ENCODE measurements around the gene KCNK4. TPM values are rescaled to one million over a fixed set of nuclear protein-coding genes. Genes with fewer than 3 reads are reported as not detected.

Gene KCNK4
- total RNA-seq, 2 experiments from 2014 or later, result not detected

DNA sequence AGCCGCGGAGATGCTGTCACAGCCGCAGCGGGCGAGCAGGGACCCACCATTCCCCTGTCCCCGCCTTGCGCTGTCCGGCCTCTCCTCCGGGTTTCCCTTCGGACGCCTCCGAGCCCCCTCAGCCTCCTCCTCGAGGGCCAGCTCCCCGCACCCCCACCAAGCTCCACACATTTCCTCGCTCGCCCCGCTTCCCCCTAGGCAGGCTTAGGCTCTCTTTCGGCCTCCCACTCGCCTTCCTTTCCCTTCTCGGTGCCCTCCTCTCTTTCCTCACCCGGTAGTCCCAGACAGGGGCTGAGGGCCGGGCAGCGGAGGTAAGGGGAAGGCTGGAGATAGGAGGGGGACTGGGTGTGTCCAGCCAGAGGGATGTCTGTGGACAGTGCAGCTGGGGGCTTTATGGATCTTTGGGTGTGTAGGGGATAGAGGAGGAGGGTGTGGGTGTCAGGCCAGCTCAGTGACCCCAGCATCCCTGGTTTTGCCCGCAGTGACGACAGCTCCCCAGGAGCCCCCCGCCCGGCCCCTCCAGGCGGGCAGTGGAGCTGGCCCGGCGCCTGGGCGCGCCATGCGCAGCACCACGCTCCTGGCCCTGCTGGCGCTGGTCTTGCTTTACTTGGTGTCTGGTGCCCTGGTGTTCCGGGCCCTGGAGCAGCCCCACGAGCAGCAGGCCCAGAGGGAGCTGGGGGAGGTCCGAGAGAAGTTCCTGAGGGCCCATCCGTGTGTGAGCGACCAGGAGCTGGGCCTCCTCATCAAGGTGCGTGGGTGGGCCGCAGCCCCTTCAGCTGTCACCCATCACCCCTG is 1.6 kb downstream of the KCNK4 start:
- DNase-seq (no peak), ATAC-seq (ENCODE audit: low read depth) (no peak)
- H3K4me1 Mint-ChIP-seq, result peaks cover 2% of the 10 kb centered on the region
- H3K36me3 Mint-ChIP-seq, result no peaks in the 10 kb centered on the region
- peak overlapping the region; percentile 54 for H3K4me3 Mint-ChIP-seq
- POLR2A ChIA-PET, result interaction anchor here (0.5 to 1.2 kb wide), 3 partner anchors 21 to 56 kb away, joined by 3 to 6 read pairs (median 3); no protein-coding TSS in a partner anchor
- peaks cover 66% of the 10 kb centered on the region for H3K27me3 Mint-ChIP-seq
- no peaks in the 10 kb centered on the region for H3K9me3 Mint-ChIP-seq
- H3K27ac Mint-ChIP-seq, result no peak overlapping the region

DNA sequence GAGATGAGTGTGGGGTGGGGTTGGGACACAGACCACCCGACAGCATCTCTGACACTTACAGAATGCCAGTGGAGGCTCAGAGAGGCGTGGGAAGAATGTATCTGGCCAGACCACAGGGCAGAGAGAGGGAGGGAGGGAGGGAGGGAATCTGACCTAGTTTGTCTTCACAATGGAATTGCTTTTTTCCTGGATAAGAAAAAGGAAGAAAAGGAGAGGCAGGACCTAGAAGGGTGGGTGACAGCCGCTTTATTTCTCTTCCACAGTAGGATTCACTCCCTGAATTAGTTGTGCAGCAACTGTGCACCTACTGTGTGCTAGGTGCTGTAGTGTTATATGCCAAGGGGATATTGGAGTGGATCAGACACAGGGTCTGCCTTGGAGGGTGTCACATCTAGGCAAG is 3.7 kb downstream of the KCNK4 start:
- DNase-seq, result no peak
- H3K27me3 Mint-ChIP-seq, result peaks cover 83% of the 10 kb centered on the region
- no peak overlapping the region for H3K27ac Mint-ChIP-seq

DNA sequence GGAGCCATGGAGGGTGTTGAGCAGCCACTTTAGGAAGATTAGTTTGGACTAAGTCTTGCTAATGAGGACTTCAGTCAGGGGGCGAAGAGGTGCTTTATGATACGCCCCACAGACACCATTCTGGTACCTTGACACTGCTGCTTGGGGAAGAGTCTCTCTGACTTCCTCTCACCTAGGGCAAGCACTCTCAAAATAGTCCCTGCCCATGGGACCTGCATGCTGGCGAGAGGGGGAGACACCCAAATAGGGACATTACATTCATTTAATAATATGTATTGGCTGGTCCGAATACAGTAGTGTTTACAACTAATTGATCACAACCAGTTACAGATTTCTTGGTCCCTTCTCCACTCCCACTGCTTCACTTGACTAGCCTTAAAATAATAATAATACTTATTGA is 4.7 kb downstream of the KCNK4 start:
- POLR2A ChIA-PET, result interaction anchor here (1.4 kb wide), 1 partner anchor 26 kb away, joined by 3 read pairs; no protein-coding TSS in a partner anchor
- H3K9me3 Mint-ChIP-seq, result no peaks in the 10 kb centered on the region
- ATAC-seq (ENCODE audit: low read depth) (no peak), DNase-seq (no peak)
- H3K4me3 Mint-ChIP-seq, result no peak overlapping the region
- peaks cover 83% of the 10 kb centered on the region for H3K27me3 Mint-ChIP-seq
- peaks cover 9% of the 10 kb centered on the region for H3K4me1 Mint-ChIP-seq
- H3K36me3 Mint-ChIP-seq, result no peaks in the 10 kb centered on the region
- no peak overlapping the region for H3K27ac Mint-ChIP-seq

More for the DNA sequence above, 3.7 kb downstream of the KCNK4 start:
- Mint-ChIP-seq H3K9me3 (no peaks in the 10 kb centered on the region), H3K36me3 (no peaks in the 10 kb centered on the region), H3K4me3 (no peak overlapping the region), H3K4me1 (peaks cover 4% of the 10 kb centered on the region)
- POLR2A ChIA-PET, result no interaction called here
- no peak for ATAC-seq (ENCODE audit: low read depth)

DNA sequence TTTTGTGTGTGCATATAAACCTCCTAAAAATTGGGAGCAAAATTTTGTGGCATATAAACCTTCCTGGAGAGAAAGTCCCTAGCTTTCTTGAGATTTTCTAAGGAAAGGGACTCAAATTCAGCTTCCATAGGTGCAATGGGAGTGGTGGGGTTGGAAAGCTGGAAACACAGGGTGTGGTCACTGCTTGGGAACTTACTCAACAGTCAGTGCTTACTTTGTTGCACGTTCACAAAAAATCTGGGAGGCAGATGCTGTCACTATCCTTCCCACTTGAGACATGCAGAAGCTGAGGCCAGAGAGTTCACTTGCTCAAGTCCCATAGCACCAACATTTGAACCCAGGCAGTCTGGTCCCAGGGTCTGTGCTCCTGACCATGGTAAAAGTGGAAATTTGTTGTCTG is 5.1 kb downstream of the KCNK4 start:
- ATAC-seq (ENCODE audit: low read depth) (no peak), DNase-seq (no peak)
- Mint-ChIP-seq H3K27ac (no peak overlapping the region), H3K27me3 (peaks cover 84% of the 10 kb centered on the region), H3K9me3 (no peaks in the 10 kb centered on the region), H3K4me3 (no peak overlapping the region), H3K4me1 (peaks cover 10% of the 10 kb centered on the region), H3K36me3 (no peaks in the 10 kb centered on the region)
- POLR2A ChIA-PET, result interaction anchor here (1.4 kb wide), 1 partner anchor 26 kb away, joined by 3 read pairs; no protein-coding TSS in a partner anchor

DNA sequence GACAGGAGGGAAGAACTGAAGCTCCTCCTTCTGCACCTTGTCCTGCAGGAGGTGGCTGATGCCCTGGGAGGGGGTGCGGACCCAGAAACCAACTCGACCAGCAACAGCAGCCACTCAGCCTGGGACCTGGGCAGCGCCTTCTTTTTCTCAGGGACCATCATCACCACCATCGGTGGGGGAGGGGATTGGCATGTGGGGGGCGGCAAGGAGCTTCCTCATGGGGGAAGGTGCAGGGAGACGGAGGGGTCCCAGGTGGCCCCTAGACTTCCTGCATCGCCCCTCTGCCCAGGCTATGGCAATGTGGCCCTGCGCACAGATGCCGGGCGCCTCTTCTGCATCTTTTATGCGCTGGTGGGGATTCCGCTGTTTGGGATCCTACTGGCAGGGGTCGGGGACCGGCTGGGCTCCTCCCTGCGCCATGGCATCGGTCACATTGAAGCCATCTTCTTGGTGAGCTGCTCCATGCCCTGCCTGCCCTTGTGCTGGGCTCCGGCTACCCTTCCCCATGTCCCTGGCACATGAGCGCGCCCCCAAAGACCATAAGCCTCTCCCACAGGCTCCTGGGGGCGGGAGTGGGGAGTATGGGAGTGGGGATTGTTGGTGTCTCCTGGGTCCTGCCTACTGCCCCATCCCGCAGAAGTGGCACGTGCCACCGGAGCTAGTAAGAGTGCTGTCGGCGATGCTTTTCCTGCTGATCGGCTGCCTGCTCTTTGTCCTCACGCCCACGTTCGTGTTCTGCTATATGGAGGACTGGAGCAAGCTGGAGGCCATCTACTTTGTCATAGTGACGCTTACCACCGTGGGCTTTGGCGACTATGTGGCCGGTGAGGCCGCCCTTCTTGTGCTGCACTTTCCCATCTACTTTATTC is 6.0 kb downstream of the KCNK4 start:
- H3K9me3 Mint-ChIP-seq, result no peaks in the 10 kb centered on the region
- no peak overlapping the region for H3K4me3 Mint-ChIP-seq

DNA sequence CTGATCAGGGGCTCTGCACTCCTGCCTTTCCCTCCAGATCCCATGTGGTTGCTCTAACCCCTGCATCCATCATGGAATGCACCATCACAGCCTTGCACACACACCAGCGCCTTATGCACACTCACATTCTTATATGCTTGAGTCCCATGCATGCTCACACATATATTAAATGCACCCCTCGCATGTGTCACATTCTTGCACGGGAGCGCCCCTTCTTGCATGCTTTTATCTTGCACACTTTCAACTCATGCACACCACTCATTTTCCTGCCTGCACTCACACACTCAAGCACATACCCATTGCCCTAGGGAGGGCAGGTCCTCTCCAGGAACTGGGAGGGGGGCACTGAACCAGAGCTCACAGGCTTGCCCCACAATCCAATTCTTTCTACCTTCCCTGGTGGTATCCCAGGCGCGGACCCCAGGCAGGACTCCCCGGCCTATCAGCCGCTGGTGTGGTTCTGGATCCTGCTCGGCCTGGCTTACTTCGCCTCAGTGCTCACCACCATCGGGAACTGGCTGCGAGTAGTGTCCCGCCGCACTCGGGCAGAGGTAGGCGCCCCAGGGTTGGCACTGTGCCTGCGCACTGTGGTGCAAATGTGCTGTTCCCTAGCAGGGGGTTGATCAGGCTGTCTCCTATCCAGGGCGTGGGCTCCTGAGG is 6.7 kb downstream of the KCNK4 start:
- no peak overlapping the region for H3K27ac Mint-ChIP-seq
- no peak for ATAC-seq (ENCODE audit: low read depth)
- POLR2A ChIA-PET, result interaction anchor here (0.6 to 1.1 kb wide), 2 partner anchors 30 to 66 kb away, joined by 5 read pairs; no protein-coding TSS in a partner anchor
- no peaks in the 10 kb centered on the region for H3K36me3 Mint-ChIP-seq
- H3K4me1 Mint-ChIP-seq, result peaks cover 8% of the 10 kb centered on the region
- H3K4me3 Mint-ChIP-seq, result no peak overlapping the region
- no peaks in the 10 kb centered on the region for H3K9me3 Mint-ChIP-seq
- DNase-seq, result no peak
- peaks cover 88% of the 10 kb centered on the region for H3K27me3 Mint-ChIP-seq

More for the DNA sequence above, 6.0 kb downstream of the KCNK4 start:
- POLR2A ChIA-PET, result interaction anchor here (0.6 to 1.4 kb wide), 2 partner anchors 27 to 31 kb away, joined by 3 to 5 read pairs; no protein-coding TSS in a partner anchor
- DNase-seq (no peak), ATAC-seq (ENCODE audit: low read depth) (no peak)
- Mint-ChIP-seq H3K27ac (no peak overlapping the region), H3K4me1 (peaks cover 10% of the 10 kb centered on the region), H3K27me3 (peaks cover 92% of the 10 kb centered on the region), H3K36me3 (no peaks in the 10 kb centered on the region)

DNA sequence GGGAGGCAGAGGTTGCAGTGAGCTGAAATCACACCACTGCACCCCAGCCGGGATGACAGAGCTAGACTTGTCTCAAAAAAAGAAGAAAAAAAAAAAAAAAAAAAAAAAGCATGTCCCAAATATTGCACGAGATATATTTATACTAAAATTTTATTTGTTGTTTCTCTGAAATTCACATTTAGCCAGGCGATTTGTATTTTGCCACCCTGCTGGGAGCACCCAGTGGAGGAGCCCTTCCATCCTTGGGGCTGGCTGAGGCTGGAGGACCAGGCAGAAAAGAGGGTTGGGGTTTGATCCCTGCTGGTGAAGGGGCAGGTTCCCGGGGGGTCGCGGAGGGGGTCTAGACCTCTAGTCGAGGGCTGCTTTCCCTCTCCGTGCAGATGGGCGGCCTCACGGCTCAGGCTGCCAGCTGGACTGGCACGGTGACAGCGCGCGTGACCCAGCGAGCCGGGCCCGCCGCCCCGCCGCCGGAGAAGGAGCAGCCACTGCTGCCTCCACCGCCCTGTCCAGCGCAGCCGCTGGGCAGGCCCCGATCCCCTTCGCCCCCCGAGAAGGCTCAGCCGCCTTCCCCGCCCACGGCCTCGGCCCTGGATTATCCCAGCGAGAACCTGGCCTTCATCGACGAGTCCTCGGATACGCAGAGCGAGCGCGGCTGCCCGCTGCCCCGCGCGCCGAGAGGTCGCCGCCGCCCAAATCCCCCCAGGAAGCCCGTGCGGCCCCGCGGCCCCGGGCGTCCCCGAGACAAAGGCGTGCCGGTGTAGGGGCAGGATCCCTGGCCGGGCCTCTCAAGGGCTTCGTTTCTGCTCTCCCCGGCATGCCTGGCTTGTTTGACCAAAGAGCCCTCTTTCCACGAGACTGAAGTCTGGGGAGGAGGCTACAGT is 8.1 kb downstream of the KCNK4 start:
- DNase-seq, result no peak
- ATAC-seq (ENCODE audit: low read depth), result no peak
- Mint-ChIP-seq H3K27me3 (peaks cover 75% of the 10 kb centered on the region), H3K27ac (no peak overlapping the region), H3K36me3 (no peaks in the 10 kb centered on the region), H3K4me1 (peaks cover 12% of the 10 kb centered on the region), H3K9me3 (no peaks in the 10 kb centered on the region), H3K4me3 (peak overlapping the region; percentile 65)
- POLR2A ChIA-PET, result interaction anchor here (0.7 to 1.1 kb wide), 3 partner anchors 20 to 67 kb away, joined by 5 to 6 read pairs (median 6); no protein-coding TSS in a partner anchor

DNA sequence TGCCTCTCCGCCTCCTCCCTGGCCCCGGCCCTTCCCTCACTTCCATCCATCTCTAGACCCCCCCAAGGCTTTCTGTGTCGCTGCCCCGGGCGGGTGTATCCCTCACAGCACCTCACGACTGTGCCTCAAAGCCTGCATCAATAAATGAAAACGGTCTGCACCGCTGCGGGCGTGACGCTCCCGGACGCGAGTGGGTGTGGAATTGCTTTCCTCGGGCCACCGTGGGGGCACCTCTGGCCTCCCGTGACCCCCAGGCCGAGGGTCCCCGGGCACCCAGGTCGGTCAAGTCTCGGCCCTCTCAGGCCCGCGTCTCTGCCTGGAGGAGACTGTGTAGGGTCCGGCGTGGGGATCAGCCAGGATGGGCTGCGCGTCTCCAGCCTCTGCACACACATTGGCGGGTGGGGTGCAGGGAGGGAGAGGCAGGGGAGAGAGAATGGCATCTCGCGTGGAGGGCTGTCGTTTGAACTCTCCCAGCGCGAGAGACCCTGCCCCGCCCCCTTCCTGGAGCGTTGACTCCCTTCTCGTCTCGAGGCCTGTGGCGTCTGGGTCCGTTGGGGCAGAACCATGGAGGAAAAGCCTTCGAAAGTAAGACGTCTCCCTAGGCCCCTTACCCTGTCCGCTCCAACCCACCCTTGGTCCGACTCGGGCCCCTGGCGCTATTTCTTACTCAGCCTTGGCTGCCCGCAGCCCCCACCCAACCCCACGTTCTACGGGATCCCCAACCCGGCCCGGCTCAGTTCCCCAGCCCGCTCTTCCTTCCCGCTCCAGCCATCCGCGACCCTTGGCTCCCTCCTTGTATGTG is 8.9 kb downstream of the KCNK4 start, which contains the start of gene CATSPERZ:
Gene CATSPERZ, plus strand, starts transcription at position 512 of the 802 bp plus-strand sequence. Its CDS starts 53 bp downstream, at position 565.
- H3K27me3 Mint-ChIP-seq, result peaks cover 66% of the 10 kb centered on the region
- DNase-seq (no peak), ATAC-seq (ENCODE audit: low read depth) (no peak)
- POLR2A ChIA-PET, result interaction anchor here (0.9 to 5.2 kb wide), 3 partner anchors 32 to 95 kb away, joined by 3 to 76 read pairs (median 3); partner anchors contain the start of gene FERMT3
- no peaks in the 10 kb centered on the region for H3K9me3 Mint-ChIP-seq
- no peaks in the 10 kb centered on the region for H3K36me3 Mint-ChIP-seq
- no peak within 1 kb of the TSS for H3K27ac Mint-ChIP-seq
- H3K4me1 Mint-ChIP-seq, result peaks cover 16% of the 10 kb centered on the region
- peak within 1 kb of the TSS; percentile 73 for H3K4me3 Mint-ChIP-seq

DNA sequence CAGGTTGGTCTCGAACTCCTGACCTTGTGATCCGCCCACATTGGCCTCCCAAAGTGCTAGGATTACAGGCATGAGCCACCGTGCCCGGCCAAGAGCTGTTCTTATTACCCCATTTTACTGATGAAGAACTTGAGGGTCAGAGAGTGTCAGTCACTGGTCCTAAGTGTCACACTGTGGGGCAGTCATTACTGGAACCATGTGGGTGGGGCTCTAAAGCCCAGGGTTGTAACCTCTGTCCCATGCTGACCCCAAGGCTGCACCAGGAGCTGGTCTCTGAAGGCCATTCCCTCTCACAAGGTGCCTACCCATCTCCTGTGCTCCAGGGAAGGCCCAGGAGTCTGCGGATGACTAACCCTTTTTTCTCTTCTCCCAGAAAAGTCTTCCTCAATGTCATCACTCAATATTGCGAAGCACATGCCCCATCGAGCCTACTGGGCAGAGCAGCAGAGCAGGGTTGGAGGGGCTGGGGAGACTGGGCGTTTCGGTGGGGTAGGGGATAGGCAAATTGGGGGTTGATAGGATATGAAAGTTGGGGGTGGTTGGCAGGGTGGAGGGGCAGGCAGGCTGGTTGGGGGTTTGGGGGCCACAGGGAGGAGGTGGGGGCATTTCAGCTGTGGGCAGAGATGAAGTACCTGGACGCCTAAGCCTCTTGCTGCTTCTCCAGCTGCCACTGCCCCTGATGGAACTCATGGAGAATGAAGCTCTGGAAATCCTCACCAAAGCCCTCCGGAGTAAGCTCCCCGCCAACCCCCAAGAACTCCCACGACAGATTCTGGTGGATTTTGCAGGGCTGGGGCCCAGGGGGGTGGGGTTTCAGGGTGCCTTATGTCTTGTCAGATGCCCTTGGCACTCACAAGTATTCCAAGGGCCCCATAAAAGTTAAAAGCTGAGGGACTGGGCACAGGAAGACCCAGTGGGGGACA is 12.3 kb downstream of the KCNK4 start:
- Mint-ChIP-seq H3K27me3 (peaks cover 33% of the 10 kb centered on the region), H3K9me3 (no peaks in the 10 kb centered on the region), H3K4me3 (peak overlapping the region; percentile 87), H3K36me3 (peaks cover 4% of the 10 kb centered on the region), H3K4me1 (peaks cover 25% of the 10 kb centered on the region), H3K27ac (peak overlapping the region; percentile 98)
- DNase-seq (no peak), ATAC-seq (ENCODE audit: low read depth) (no peak)
- POLR2A ChIA-PET, result interaction anchor here (0.6 to 5.2 kb wide), 13 partner anchors 14 to 117 kb away, joined by 4 to 76 read pairs (median 15); partner anchors contain the start of genes BAD, FERMT3, FKBP2 and GPR137

DNA sequence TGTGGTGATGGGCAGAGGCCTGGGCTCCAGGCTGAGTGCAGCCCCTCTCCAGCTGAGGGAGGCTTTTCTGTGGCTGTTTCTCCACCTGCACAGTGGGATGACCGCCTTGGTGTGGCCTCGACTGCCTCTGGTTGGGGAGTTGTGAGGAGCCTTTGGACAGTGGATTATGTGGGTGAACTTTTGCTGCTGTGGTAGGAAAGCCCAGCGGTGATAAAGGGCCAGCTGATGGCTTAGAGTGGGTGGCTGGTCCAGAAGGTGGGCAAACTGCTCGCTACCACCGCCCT is 12.9 kb downstream of the KCNK4 start:
- no peak for ATAC-seq (ENCODE audit: low read depth)
- peak overlapping the region; percentile 87 for H3K4me3 Mint-ChIP-seq
- peaks cover 4% of the 10 kb centered on the region for H3K36me3 Mint-ChIP-seq
- POLR2A ChIA-PET, result interaction anchor here (0.6 to 5.2 kb wide), 14 partner anchors 14 to 118 kb away, joined by 4 to 76 read pairs (median 14); partner anchors contain the start of genes BAD, FERMT3, FKBP2 and GPR137
- H3K9me3 Mint-ChIP-seq, result no peaks in the 10 kb centered on the region
- DNase-seq, result no peak
- H3K27me3 Mint-ChIP-seq, result peaks cover 27% of the 10 kb centered on the region
- peaks cover 25% of the 10 kb centered on the region for H3K4me1 Mint-ChIP-seq
- H3K27ac Mint-ChIP-seq, result peak overlapping the region; percentile 98

Data from activated naive CD8-positive, alpha-beta T cell treated with anti-CD3 and anti-CD28 coated beads, Interleukin-2, amount 10 ng/mL, durations not matched to agents 7 days and 5 days (primary cell).